HCT116 (cell line): ENCODE results near the gene XKRX.

Experiments used
- ATF3 ChIP-seq: IDR thresholded peaks from 2 replicates; pipeline ENCODE4 v1.6.1; 2012
- JUND ChIP-seq: IDR thresholded peaks from 2 replicates; pipeline ENCODE4 v1.6.1; 2012
- ZFX ChIP-seq: fragments of 450-650 bp; IDR thresholded peaks from 2 replicates; pipeline ENCODE4 v1.6.1; 2017
- TF ChIP-seq, protein P1 (sequence below), 3 experiments: fragments of 200-600 bp in 1 of 3; sonication (generic) in 1 of 3; IDR thresholded peaks in 2 of 3; conservative IDR thresholded peaks in 1 of 3; 2 replicates each; pipeline ENCODE4 v1.5.1; 2012 to 2017; ENCODE audit warnings: low read depth in 2 of 3, low read length in 2 of 3, antibody characterized with exemption in 1 of 3, borderline replicate concordance in 1 of 3, control low read depth in 1 of 3, mild to moderate bottlenecking in 1 of 3, mixed read lengths in 1 of 3, mixed run types in 1 of 3, moderate library complexity in 1 of 3; ENCODE audit not compliant: insufficient read depth in 1 of 3

DNA sequence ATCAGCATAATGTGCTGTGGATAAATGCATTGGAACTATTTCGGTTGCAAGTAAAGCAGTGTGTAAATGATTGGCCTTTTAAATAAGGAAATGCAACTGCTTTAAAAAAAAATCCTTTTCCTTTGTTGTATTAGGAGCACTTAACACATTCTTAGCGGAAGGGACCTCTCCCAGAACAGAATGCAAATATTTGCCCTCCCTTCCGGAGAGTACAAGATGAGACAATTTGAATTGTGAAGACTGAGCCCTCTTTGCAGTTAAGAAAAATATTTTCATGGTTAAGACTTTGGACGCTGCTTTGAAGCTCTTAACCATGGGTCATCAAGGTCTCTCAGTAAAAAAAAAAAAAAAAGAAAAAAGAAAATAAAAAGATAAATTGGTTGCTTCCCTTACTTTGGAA is 45.1 kb downstream of the XKRX start:
- TF ChIP-seq ATF3 (no peak), JUND (no peak), ZFX (no peak)
- TF ChIP-seq, protein P1, sequence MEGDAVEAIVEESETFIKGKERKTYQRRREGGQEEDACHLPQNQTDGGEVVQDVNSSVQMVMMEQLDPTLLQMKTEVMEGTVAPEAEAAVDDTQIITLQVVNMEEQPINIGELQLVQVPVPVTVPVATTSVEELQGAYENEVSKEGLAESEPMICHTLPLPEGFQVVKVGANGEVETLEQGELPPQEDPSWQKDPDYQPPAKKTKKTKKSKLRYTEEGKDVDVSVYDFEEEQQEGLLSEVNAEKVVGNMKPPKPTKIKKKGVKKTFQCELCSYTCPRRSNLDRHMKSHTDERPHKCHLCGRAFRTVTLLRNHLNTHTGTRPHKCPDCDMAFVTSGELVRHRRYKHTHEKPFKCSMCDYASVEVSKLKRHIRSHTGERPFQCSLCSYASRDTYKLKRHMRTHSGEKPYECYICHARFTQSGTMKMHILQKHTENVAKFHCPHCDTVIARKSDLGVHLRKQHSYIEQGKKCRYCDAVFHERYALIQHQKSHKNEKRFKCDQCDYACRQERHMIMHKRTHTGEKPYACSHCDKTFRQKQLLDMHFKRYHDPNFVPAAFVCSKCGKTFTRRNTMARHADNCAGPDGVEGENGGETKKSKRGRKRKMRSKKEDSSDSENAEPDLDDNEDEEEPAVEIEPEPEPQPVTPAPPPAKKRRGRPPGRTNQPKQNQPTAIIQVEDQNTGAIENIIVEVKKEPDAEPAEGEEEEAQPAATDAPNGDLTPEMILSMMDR (IDR thresholded peaks at IDR 0.05 in 2 of 3, conservative IDR thresholded peaks at IDR 0.05 in 1 of 3; ENCODE audit: borderline replicate concordance in 1 of 3, insufficient read depth in 1 of 3, low read depth in 2 of 3, low read length in 2 of 3) = no peak
